Keratinocyte (primary cell): ENCODE measurements around the gene IL12RB2. TPM values are rescaled to one million over a fixed set of nuclear protein-coding genes. Genes with fewer than 3 reads are reported as not detected.

ENCODE experiments used
- DNase-seq: peaks from one replicate; pipeline ENCODE4 v3.0.0-alpha.2; 2011; ENCODE audit warnings: low read depth, missing footprints, low spot score
- FAIRE-seq: peaks from 2 replicates; lab custom pipeline; 2011; peaks lifted over from hg19 to GRCh38; lab: Jason Lieb, UNC
- H2AFZ ChIP-seq: 2 replicates; pipeline ENCODE4 v1.6.0; 2012; ENCODE audit warnings: low read length, control low read depth, inconsistent platforms; ENCODE audit not compliant: control insufficient read depth
- H3K27ac ChIP-seq: 2 replicates; pipeline ENCODE4 v1.5.1; 2011; ENCODE audit warnings: low read length; ENCODE audit not compliant: control insufficient read depth, insufficient read depth
- H3K27me3 ChIP-seq: 3 replicates; pipeline ENCODE4 v1.6.0; 2011; ENCODE audit warnings: low read length; ENCODE audit not compliant: control insufficient read depth, insufficient read depth; ENCODE audit errors: extremely low read depth
- H3K36me3 ChIP-seq, 2 experiments: 2 replicates in 1 of 2; 3 replicates in 1 of 2; pipeline ENCODE4 v1.5.1; 2011; ENCODE audit warnings: low read length in 2 of 2, mild to moderate bottlenecking in 1 of 2; ENCODE audit not compliant: control insufficient read depth in 2 of 2, insufficient read depth in 2 of 2; ENCODE audit errors: extremely low read depth in 1 of 2
- H3K4me1 ChIP-seq: 3 replicates; pipeline ENCODE4 v1.5.1; 2011; ENCODE audit warnings: low read length; ENCODE audit not compliant: control insufficient read depth, insufficient read depth; ENCODE audit errors: extremely low read depth
- H3K4me2 ChIP-seq: 3 replicates; pipeline ENCODE4 v1.6.0; 2011; ENCODE audit warnings: low read depth, low read length; ENCODE audit not compliant: control insufficient read depth, insufficient read depth; ENCODE audit errors: extremely low read depth
- H3K4me3 ChIP-seq, 3 experiments: fragments of 200-600 bp in 1 of 3; sonication (generic) in 1 of 3; 2 replicates in 2 of 3; 3 replicates in 1 of 3; pipeline ENCODE4 v1.5.1; 2011 to 2016; ENCODE audit warnings: low read length in 3 of 3, mild to moderate bottlenecking in 3 of 3, control low read depth in 2 of 3, inconsistent platforms in 1 of 3, low read depth in 1 of 3, mixed read lengths in 1 of 3, mixed run types in 1 of 3, moderate library complexity in 1 of 3; ENCODE audit not compliant: control insufficient read depth in 2 of 3, insufficient read depth in 2 of 3; ENCODE audit errors: extremely low read depth in 1 of 3
- H3K79me2 ChIP-seq: 2 replicates; pipeline ENCODE4 v1.6.0; 2012; ENCODE audit warnings: low read length; ENCODE audit not compliant: control insufficient read depth, insufficient read depth
- H3K9ac ChIP-seq: 3 replicates; pipeline ENCODE4 v1.6.0; 2011; ENCODE audit warnings: low read length; ENCODE audit not compliant: control insufficient read depth, insufficient read depth; ENCODE audit errors: extremely low read depth
- H3K9me1 ChIP-seq: 3 replicates; pipeline ENCODE4 v1.6.0; 2011; ENCODE audit warnings: low read length; ENCODE audit not compliant: control insufficient read depth, insufficient read depth; ENCODE audit errors: extremely low read depth
- H3K9me3 ChIP-seq: 2 replicates; pipeline ENCODE4 v1.5.1; 2012; ENCODE audit warnings: low read depth, low read length; ENCODE audit not compliant: control insufficient read depth
- H4K20me1 ChIP-seq: 3 replicates; pipeline ENCODE4 v1.6.0; 2011; ENCODE audit warnings: low read length; ENCODE audit not compliant: control insufficient read depth, insufficient read depth; ENCODE audit errors: extremely low read depth
- EZH2 ChIP-seq: IDR thresholded peaks from one replicate; pipeline ENCODE4 v1.6.1; 2012; ENCODE audit warnings: inconsistent platforms, mild to moderate bottlenecking, low read length, moderate library complexity
- dilution Hi-C: fragments of 300-500 bp; cut with MboI; formaldehyde crosslinking; loops from one replicate; pipeline ENCODE4 v1.7.0; 2020; ENCODE audit warnings: low sequenced_read_pairs; ENCODE audit not compliant: extremely low pct_ligation_motif_present
- polyA plus RNA-seq, 5 experiments: library from polyadenylated mRNA; depleted of rRNA in 3 of 5; stranded (reverse) in 3 of 5; stranded (forward) in 1 of 5; unstranded in 1 of 5; fragments of >200 nt; gene quantifications; 1 replicate in 1 of 5; 2 replicates in 3 of 5; 3 replicates in 1 of 5; pipeline versions ENCODE4 v1.2.1 to v1.2.3, GENCODE V29; 2011 to 2012; ENCODE audit warnings: missing spikeins in 2 of 5, low read depth in 1 of 5, low replicate concordance in 1 of 5
- TF ChIP-seq, protein P1 (sequence below), 3 experiments: IDR thresholded peaks in 1 of 3; conservative IDR thresholded peaks in 1 of 3; optimal IDR thresholded peaks in 1 of 3; 2 replicates in 2 of 3; 3 replicates in 1 of 3; pipeline versions ENCODE3 to v1.5.1; 2011; ENCODE audit warnings: low read length in 3 of 3, mild to moderate bottlenecking in 3 of 3, moderate library complexity in 2 of 3, control low read depth in 1 of 3, inconsistent platforms in 1 of 3; ENCODE audit not compliant: insufficient read depth in 2 of 3; ENCODE audit errors: extremely low read depth in 1 of 3

IL12RB2 gene
- polyA plus RNA-seq, 1 donor (not counting 4 experiments of a cell fraction or from before 2014, with no cell fraction given) = 0.63 TPM

DNA sequence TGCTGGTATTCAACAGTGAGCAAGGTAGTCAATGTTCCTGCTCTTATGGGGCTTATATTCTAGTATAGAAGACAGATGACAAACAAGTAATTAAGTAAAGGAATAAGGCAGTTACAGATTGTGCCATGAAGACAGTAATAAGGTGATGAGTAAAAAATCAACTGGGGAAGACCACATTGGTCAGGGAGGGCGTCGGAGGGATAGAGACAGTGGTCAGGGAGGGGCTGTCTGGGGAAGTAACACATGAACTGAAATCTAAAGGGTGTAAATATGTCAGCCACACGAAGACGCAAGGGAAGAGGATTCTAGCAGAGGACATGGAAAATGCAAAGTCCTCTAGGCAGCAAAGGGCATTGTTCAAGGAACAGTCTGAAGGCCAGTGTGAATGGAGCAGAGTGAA is 10.1 kb downstream of the IL12RB2 start:
- Histone ChIP-seq H3K4me2 (no peak overlapping the region), H3K9me1 (no peaks in the 10 kb centered on the region), H3K9me3 (no peaks in the 10 kb centered on the region), H3K4me1 (peaks cover 24% of the 10 kb centered on the region), H3K27me3 (no peaks in the 10 kb centered on the region), H3K4me3 (no peak overlapping the region), H3K36me3 (no peaks in the 10 kb centered on the region), H3K79me2 (no peaks in the 10 kb centered on the region), H2AFZ (no peak overlapping the region), H4K20me1 (no peaks in the 10 kb centered on the region), H3K27ac (no peak overlapping the region), H3K9ac (no peak overlapping the region)
- dilution Hi-C loops = no loop called here
- FAIRE-seq (no peak), DNase-seq (no peak)
- TF ChIP-seq EZH2 = no peak
- TF ChIP-seq, protein P1, sequence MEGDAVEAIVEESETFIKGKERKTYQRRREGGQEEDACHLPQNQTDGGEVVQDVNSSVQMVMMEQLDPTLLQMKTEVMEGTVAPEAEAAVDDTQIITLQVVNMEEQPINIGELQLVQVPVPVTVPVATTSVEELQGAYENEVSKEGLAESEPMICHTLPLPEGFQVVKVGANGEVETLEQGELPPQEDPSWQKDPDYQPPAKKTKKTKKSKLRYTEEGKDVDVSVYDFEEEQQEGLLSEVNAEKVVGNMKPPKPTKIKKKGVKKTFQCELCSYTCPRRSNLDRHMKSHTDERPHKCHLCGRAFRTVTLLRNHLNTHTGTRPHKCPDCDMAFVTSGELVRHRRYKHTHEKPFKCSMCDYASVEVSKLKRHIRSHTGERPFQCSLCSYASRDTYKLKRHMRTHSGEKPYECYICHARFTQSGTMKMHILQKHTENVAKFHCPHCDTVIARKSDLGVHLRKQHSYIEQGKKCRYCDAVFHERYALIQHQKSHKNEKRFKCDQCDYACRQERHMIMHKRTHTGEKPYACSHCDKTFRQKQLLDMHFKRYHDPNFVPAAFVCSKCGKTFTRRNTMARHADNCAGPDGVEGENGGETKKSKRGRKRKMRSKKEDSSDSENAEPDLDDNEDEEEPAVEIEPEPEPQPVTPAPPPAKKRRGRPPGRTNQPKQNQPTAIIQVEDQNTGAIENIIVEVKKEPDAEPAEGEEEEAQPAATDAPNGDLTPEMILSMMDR (optimal IDR thresholded peaks at IDR 0.05 in 1 of 3, IDR thresholded peaks at IDR 0.05 in 1 of 3, conservative IDR thresholded peaks at IDR 0.05 in 1 of 3; ENCODE audit: extremely low read depth in 1 of 3, insufficient read depth in 2 of 3, low read length in 3 of 3) = no peak

DNA sequence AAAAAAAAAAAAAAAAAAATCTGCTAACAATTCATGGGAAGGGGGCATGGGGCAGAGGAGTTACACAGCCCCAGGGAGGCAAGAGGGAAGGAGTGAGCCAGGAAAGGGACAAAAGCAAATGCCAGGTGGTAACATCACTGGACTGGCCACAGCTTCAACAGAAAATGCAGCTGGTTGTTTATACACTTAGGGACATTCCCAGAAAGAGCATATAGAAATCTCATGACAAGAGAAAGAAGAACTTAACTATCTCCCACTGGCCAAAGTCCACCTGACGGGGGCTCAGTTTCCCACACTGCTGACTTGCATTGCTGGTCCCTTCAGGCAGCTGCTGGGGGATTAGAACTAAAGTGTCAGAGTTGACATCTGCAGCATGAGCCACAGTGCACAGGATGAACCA is 14.8 kb downstream of the IL12RB2 start:
- DNase-seq (no peak), FAIRE-seq (no peak)
- no peaks in the 10 kb centered on the region for H3K9me3 ChIP-seq
- dilution Hi-C loops = no loop called here
- no peak overlapping the region for H3K27ac ChIP-seq
- no peaks in the 10 kb centered on the region for H4K20me1 ChIP-seq
- peaks cover 7% of the 10 kb centered on the region for H3K4me1 ChIP-seq
- no peaks in the 10 kb centered on the region for H3K27me3 ChIP-seq
- no peaks in the 10 kb centered on the region for H3K36me3 ChIP-seq
- H3K4me2 ChIP-seq = no peak overlapping the region
- no peak overlapping the region for H3K4me3 ChIP-seq
- H3K9ac ChIP-seq = no peak overlapping the region
- H3K9me1 ChIP-seq = no peaks in the 10 kb centered on the region
- no peak for TF ChIP-seq EZH2
- TF ChIP-seq, protein P1 (optimal IDR thresholded peaks at IDR 0.05 in 1 of 3, IDR thresholded peaks at IDR 0.05 in 1 of 3, conservative IDR thresholded peaks at IDR 0.05 in 1 of 3; ENCODE audit: extremely low read depth in 1 of 3, insufficient read depth in 2 of 3, low read length in 3 of 3) = no peak
- no peaks in the 10 kb centered on the region for H3K79me2 ChIP-seq
- H2AFZ ChIP-seq = no peak overlapping the region
